ENCODE measurements around the gene SPPL3.
A peak's percentile ranks its signal among the peaks of the same experiment; 100 is the strongest.
"Not testable (repeated sequence)": the region's sequence is repeated elsewhere in the genome, so short reads cannot be mapped to it uniquely, and the experiment has no call there.

Gene SPPL3

DNA sequence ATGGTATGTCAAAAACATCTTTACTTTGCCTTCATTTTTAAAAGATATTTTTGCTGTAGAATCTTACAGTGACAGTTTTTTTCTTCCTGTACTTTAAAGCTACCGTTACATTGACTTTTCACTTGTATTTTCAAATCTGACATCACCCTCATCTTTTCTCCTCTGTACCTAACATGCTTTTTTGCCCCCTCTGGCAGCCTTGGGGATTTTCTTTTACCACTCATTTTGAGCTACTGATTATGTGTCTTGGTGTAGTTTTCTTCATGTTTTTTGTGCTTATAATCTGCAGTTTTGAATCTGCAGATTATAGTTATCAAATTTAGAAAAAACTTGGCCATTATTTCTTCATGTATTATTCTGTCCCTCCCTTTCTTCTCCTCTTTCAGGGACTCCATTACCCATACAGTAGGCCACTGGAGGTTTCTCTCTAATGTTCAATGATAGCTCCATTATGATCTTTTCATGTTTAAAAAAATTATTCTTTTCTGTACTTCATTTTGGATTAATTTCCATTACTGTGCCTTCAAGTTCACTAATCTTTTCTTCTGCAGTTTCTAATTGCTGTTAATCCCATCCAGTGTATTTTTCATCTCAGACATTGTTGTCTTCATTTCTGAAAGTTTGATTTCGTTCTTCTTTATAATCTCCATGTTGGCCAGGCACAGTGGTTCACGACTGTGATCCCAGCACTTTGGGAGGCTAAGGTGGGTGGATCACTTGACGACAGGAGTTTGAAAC, 108.5 kb downstream of the SPPL3 start:
- DNase-seq (ENCODE audit: low read depth, low spot score) = no peak
- H3K27ac ChIP-seq = no peak overlapping the region

DNA sequence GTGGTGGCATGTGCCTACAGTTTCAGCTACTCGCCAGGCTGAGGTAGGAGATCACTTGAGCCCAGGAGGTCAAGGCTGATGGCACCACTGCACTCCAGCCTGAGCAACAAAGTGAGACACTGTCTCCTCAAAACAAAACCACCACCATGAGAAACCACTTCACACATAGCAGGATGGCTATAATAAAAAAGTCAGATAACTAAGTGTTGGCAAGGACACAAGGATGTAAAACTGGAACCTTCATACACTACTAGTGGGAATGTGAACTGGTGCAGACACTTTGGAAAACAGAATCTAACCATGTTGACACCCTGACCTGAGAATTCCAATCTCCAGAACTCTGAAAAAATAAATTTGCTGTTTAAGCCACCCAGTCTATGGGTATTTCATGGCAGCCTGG, 110.8 kb downstream of the SPPL3 start:
- DNase-seq (ENCODE audit: low read depth, low spot score) = no peak
- H3K27ac ChIP-seq = no peak overlapping the region

DNA sequence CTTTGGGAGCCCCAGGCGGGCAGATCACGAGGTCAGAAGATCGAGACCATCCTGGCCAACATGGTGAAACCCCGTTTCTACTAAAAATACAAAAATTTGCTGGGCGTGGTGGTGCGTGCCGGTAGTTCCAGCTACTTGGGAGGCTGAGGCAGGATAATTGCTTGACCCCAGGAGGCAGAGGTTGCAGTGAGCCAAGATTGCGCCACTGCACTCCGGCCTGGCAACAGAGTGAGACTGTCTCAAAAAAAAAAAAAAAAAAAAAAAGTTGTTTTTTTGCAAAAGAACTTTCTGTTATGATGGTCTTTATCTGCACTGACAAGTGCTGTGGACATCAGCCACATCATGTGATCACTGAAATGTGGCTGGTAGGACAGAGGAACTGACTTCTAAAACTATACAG, 111.7 kb downstream of the SPPL3 start:
- not testable (repeated sequence) for H3K27ac ChIP-seq; DNase-seq (ENCODE audit: low read depth, low spot score)

DNA sequence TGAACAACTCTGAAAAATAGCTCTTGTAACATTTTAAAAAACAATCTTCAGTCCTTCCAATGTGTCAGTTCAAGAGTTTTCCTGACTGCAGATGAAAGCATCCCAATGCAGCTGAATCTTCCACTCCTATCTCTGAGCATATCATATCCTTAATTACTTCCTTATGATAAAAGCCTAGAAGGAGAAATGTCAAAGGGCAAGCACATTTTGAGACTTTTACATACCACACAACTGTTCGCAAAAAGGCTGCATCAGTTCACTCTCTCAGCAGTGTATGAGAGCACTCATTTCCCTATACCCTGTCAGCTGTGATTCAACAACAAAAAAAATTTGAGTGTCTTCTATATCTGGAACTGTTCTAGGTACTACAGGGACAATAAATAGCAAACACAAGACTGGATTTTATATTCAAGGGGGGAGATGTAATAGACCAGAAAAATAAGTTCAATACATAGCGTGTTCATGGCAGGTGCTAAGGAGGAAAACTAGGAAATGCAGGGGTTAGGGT, 112.4 kb downstream of the SPPL3 start:
- H3K27ac ChIP-seq = no peak overlapping the region
- no peak for DNase-seq (ENCODE audit: low read depth, low spot score)

DNA sequence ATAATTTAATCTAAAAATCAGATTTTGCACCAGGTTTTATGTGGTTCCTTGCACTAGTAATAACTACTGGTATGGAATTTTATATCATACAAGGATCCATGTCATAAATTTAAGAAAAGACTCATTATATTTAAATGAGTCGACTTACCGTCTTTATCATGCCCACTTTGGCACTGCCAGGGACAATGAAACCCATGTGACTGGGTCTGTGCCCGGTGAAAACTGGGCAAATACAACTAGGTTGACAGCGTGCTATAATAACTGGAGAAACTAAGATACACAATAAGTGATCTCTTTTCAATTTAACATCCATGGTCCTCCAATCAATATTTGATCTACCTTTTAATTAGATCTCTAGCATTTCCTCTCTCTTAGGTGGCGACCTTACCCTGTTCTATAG, 114.0 kb downstream of the SPPL3 start:
- DNase-seq (ENCODE audit: low read depth, low spot score) = no peak
- no peak overlapping the region for H3K27ac ChIP-seq

DNA sequence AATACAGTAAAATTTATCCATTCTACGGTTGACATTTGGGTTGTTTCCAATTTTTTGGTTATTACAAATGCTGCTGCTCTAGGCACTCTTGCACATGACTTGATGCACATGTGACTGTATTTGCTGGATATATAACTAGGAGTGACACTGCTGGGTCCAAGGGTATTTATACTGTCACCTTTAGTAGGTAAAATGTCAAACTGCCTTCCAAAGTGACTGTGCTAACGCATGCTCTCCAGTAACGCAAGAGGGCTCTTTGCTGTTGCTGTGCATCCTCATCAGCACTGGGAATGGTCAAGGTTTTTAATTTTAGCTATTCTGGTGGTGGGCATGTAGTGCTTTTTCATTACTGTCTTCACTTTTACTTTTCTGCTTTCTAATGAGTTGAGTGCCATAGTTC, 116.3 kb downstream of the SPPL3 start:
- no peak overlapping the region for H3K27ac ChIP-seq
- no peak for DNase-seq (ENCODE audit: low read depth, low spot score)

DNA sequence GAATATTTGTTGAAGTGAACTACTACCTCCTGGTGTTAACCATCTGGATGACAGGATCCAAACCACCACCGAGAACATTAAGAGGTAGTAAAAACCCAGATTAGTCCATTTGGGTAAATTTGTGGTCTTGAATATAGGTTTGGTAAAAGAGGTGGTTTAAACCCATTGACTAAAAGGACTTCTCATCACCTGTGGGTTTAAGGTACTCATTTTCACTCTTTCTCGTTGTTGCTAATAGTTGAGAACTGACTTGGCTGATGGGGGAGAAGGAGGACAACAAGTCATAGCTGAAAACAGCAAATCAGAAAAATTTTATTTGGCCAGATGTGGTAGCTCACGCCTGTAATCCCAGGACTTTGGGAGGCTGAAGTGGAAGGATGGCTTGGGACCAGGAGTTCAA, 119.4 kb downstream of the SPPL3 start:
- no peak for DNase-seq (ENCODE audit: low read depth, low spot score)
- H3K27ac ChIP-seq = no peak overlapping the region

DNA sequence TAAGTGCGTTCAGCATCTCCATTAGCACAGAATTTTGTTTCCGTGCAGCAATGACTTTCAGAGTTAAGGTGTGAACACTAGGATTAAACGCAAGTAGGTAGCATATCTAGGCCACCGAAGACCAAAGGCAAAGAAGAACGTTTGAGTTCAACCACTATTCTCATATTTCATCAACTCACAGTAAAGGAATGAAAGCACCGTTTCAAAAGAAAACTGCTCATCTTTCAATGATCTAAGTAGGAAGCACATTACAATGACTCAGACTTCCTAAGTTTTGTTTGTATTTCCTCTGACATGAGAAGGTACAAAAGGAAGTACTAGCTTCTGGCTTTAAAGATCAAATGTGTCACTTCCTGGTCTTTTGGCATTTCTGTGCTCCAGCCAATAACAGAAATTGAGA, 121.0 kb downstream of the SPPL3 start:
- DNase-seq (ENCODE audit: low read depth, low spot score) = peak; percentile 16
- H3K27ac ChIP-seq = peak overlapping the region; percentile 17

DNA sequence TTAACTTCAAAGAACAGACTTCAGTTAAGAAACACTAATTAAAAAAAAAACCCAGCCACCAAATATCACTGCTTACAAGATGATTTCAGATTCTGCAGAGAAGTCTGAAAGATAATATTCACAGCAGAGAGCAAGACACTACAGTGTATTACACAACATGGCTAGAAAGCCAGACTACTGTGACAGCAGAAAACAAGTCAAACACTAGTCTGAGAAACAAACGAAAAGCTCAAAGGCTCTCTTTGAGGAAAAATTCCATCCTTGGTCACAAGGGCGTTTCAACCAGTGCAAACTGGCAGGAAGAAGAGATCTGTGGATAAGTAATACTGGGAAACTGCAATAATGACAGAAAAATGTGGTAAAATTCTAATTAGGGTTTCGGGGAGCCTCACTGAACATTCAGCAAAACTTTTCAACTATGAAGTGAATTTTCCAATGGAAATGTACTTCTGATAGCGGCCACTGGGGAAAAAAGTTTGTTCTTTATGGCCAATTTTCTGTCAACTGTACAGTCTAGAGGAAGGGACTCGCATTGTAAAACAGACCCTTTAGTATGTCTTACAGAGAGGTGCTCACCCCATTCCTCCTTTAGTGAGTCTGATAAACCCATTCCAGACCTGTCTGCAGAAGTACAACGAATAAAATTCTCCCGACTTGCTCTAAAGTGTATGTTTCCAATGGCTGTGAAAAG, 128.2 kb downstream of the SPPL3 start:
- no peak overlapping the region for H3K27ac ChIP-seq
- no peak for DNase-seq (ENCODE audit: low read depth, low spot score)

DNA sequence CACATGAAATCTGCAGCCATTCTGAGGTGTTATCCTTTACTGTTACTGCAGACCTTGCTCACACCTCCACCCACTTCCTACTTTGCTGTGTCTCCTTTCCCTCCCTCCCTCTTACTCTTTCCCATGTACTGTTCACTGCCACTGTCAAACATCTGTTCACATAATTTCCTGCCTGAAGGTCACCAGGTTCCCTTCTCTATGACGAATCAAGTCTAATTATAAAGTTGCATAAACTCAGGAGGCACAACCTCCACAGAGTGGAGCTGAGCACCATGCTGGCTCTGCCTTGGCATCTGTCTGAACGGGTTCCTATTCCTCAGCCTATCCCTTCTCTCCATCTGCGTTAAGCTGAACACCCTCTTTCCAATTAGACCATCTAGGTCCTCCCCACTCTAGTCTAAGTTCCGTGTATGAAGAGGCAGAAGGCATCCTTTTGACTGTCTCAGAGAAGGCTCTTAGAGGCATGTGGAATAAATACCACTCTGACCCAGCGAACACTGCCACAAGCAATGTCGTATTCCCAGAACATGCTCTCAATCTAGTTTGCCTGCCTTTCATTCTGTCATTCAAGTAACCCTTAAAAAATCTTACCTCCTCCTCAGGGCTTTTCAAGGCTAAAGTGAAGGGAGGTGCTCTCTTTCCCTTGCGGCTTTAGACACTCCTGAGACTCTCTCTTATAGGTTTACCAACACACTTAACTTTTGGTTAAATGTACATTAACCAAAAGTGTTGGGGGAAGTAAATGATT, 129.8 kb downstream of the SPPL3 start:
- H3K27ac ChIP-seq = no peak overlapping the region
- no peak for DNase-seq (ENCODE audit: low read depth, low spot score)

DNA sequence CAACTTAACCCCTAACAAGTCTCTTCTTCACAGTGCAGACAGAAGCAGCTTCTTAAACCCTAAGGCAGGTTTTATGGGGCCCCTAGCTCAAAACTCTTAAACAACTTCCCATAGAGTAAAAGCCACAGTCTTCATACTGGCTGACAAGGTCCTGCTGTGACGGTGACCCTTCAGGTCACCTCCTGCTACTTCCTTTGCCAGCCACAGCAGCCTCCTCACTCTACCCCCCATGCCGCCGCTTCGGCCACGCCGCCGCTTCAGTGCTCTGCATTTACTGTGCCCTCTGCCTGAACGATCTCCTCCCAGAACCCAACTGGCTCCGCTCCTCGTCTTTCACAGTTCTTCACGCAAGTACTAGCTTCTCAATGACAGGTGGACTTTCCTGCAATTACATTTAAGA, 133.1 kb downstream of the SPPL3 start:
- DNase-seq (ENCODE audit: low read depth, low spot score) = no peak
- no peak overlapping the region for H3K27ac ChIP-seq

DNA sequence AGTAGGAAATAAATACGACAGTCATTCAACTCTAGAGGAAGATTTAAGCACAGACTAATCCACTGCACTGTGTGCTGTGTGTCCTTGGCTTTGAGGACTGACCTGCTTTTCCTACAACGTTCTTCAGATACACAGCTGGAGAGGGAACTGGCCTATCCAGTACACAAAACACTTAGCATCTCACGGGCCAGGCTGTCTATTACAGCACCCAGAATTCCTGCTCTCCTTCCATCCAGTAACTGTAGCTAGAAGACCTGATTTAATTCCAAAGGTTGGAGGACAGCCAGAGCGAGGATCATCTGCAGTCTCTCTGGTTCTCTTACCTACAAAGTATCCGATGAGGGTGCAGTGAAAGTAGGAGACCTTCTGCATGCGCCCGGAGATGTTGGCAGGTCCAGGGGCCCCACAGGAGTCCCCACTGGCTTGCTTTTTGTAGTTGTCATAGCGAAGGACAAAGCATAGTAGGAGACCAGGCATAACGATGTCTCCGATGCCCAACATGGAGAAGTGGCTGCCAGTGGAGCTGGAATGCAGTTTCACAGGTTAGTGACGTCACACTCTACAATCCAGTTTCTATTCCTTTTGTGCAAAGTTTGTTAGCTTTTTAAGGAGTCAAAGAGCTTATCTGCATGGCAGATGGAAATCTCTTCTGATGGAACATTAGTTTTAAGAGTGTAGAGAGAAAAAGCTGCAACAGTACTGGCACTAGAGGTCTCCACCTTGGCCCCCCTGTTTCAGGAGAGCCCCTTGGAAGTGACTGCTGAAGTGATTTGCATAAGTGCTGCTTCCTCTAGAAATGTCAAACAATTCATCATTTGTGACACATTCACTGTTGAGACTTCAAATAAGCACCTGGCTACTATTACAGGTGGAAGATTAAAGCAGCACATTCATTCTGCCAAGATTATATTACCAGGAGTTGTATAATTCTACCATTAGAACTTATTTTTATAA, 136.8 kb downstream of the SPPL3 start:
- no peak for DNase-seq (ENCODE audit: low read depth, low spot score)
- no peak overlapping the region for H3K27ac ChIP-seq

DNA sequence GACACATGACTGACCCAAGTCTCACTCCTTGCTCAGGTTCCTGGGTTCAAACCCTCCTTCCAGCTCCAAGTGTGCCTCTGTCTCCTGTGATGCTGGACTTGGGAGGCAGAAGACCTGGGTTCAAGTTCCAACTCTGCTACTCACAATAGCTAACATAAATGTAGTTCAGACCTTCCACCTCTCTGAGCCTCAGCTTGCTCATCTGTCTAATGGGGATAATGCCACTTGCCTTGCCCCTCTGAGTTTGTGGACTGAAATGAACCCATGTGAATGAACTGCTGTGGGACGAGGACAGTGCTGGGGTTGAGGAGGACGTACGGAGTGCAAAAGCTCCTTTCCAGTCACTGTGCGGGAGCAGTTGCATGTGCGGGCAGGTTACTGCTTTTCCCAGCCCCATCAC, 137.6 kb downstream of the SPPL3 start:
- no peak for DNase-seq (ENCODE audit: low read depth, low spot score)
- H3K27ac ChIP-seq = no peak overlapping the region

DNA sequence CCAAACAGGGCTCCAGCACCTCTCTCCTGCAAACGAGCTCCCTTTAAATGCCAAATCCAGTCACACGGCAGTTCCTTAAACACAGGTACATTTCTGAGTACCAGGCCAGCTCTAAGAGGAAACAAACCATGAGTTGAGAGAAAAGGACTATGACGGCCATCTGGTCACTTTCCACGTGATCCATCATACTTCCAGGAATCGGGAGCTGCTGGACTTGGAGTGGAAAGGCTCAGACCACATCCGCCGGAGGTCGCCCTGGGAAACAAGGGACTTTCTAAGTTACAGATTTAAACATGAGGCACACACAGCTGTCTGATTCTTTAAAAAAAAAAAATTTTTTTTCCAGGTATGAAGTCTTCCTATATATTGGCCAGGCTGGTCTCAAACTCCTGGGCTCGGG, 139.3 kb downstream of the SPPL3 start:
- no peak overlapping the region for H3K27ac ChIP-seq
- no peak for DNase-seq (ENCODE audit: low read depth, low spot score)

DNA sequence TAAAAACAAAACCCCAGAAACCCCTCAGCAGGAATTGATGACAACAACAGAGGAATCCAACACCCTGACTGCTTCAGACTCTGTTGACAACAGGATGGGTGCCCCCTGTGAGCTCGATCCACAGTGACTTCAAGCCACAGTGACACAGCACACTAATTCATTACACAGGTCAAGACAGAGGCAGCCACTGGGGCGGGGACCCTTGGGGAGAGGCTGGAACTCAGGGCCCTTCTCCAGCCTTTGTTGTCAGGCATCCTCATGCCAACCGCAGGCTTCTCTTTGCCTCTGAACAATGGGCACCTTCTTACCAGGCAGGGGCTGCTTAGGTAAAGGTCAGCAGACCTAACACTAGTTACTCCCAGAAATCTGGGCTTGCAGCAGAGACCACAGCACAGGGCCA, 140.9 kb downstream of the SPPL3 start:
- H3K27ac ChIP-seq = no peak overlapping the region
- no peak for DNase-seq (ENCODE audit: low read depth, low spot score)

DNA sequence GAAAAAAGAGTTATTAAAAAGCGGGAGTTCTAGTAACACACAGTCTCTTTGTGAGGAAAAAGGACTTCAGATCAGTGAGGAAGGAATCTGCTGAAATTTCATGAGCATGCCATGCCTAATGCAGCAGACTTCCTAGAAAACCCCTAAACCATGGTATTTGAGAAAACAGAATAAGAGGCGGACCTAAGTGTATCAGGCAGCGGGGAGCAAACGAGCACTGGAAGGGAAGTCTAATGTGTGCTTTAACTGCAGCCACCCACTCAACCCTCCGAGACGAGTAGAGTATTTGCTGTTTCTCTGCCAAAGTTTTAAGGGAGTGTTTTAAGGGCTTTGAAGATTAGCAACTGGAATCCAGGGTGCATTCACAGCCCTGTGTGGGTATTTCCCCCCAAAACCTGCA, 142.1 kb downstream of the SPPL3 start:
- no peak for DNase-seq (ENCODE audit: low read depth, low spot score)
- H3K27ac ChIP-seq = peak overlapping the region; percentile 35

DNA sequence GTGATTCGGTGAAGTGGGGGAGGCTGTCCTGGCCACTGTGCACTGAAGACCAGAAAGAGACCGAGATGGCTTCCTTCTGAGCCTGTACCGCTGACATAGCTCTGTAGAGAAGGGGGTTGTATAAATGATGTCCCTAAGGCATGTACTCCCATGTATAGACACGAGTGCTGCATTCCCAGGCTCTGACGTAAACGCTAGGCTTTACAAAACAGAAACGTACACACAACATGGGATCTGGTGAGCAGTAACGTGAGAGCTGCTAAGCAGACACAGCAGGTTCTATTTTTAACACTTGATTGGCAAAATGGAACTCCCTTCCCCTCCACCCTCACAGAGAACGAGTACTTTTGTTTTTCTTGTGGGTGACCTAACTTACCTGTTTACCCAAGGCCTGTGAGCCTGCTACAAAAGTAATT, 142.6 kb downstream of the SPPL3 start:
- DNase-seq (ENCODE audit: low read depth, low spot score) = peak; percentile 89
- peak overlapping the region; percentile 35 for H3K27ac ChIP-seq

DNA sequence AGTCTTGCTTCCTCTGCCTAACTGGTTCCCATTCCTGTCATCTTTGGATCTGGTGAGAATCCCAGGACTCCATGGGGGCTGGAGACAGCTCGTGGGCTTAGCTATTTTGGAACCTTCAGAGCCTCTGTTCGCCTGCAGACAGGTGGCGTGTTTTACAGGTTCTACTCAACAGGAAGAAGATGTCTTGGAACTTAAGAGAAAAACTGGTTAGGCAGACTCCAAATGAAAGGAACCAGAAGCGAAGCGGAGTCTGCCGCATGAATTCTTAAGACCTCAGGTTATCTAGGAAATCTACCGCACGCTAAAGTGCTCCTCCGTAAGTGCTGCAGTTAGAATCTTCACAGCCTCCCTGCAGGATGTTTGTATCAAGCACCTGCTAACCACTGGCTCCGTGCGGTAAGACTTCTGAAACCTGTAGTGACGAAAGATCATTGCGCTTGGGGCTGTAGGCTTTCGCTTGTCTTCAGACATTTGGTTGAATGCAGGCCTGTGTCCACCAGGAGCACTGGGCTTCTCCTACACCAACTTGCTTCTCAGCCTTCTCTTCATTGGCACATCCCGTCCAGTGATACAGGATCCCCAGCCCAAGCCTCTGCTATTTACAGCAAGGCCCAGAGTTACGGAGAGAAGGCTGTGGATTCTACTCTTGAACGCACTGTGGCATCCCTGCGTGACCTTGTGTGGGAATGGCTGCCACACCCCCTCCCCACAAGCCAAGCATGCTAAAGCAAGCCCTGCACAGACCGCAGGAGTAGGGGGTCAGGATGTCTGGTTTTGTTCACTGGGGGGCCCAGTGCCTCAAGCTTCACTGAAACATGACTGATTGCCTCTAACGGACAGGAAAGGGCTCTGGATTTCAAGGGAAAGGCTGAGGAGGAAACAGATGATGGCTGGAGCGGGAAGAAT, 143.6 kb downstream of the SPPL3 start:
- peak overlapping the region; percentile 35 for H3K27ac ChIP-seq
- no peak for DNase-seq (ENCODE audit: low read depth, low spot score)
